HCT116 (cell line): Measurements from ENCODE around the gene C16orf74.

ENCODE experiments used
- CTCF ChIP-seq, 3 experiments: fragments of 200-600 bp in 1 of 3; sonication (generic) in 1 of 3; IDR thresholded peaks in 2 of 3; conservative IDR thresholded peaks in 1 of 3; 2 replicates each; pipeline ENCODE4 v1.5.1; 2012 to 2017; ENCODE audit warnings: low read depth in 2 of 3, low read length in 2 of 3, antibody characterized with exemption in 1 of 3, borderline replicate concordance in 1 of 3, control low read depth in 1 of 3, mild to moderate bottlenecking in 1 of 3, mixed read lengths in 1 of 3, mixed run types in 1 of 3, moderate library complexity in 1 of 3; ENCODE audit not compliant: insufficient read depth in 1 of 3
- POLR2A ChIP-seq: IDR thresholded peaks from 2 replicates; pipeline ENCODE4 v1.7.0; 2011; ENCODE audit warnings: borderline replicate concordance; ENCODE audit not compliant: insufficient read depth, insufficient read length; ENCODE audit errors: extremely low read depth
- RAD21 ChIP-seq: IDR thresholded peaks from 2 replicates; pipeline ENCODE4 v1.6.1; 2012; ENCODE audit warnings: low read depth, mild to moderate bottlenecking
- SRF ChIP-seq: IDR thresholded peaks from 2 replicates; pipeline ENCODE4 v1.6.1; 2012; ENCODE audit warnings: low read depth
- TF ChIP-seq, protein P1 (sequence below): IDR thresholded peaks from 2 replicates; pipeline ENCODE4 v1.6.1; 2011; ENCODE audit warnings: mild to moderate bottlenecking, low read length, moderate library complexity; ENCODE audit not compliant: insufficient replicate concordance; ENCODE audit errors: extremely low read depth

DNA sequence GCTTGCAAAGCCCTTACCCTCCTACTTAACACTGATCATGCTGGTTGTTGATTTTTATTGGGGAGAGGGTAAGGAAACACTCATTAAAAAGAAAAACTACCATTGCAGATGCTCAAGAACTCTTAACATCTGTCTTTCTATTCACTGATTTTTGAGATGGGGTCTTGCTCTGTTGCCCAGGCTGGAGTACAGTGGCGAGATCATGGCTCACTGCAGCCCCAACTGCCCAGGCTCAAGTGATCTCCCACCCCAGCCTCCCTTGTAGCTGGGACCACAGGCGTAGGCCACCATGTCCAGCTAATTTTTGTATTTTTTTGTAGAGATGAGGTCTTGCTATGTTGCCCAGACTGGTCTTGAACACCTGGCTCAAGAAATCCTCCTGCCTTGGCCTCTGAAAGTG lies 33.9 kb upstream of the C16orf74 start:
- TF ChIP-seq SRF (no peak), CTCF (IDR thresholded peaks at IDR 0.05 in 2 of 3, conservative IDR thresholded peaks at IDR 0.05 in 1 of 3; ENCODE audit: borderline replicate concordance in 1 of 3, insufficient read depth in 1 of 3, low read depth in 2 of 3, low read length in 2 of 3) (no peak), RAD21 (no peak), POLR2A (no peak)
- TF ChIP-seq, protein P1, sequence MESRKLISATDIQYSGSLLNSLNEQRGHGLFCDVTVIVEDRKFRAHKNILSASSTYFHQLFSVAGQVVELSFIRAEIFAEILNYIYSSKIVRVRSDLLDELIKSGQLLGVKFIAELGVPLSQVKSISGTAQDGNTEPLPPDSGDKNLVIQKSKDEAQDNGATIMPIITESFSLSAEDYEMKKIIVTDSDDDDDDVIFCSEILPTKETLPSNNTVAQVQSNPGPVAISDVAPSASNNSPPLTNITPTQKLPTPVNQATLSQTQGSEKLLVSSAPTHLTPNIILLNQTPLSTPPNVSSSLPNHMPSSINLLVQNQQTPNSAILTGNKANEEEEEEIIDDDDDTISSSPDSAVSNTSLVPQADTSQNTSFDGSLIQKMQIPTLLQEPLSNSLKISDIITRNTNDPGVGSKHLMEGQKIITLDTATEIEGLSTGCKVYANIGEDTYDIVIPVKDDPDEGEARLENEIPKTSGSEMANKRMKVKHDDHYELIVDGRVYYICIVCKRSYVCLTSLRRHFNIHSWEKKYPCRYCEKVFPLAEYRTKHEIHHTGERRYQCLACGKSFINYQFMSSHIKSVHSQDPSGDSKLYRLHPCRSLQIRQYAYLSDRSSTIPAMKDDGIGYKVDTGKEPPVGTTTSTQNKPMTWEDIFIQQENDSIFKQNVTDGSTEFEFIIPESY = no peak
